SK-N-SH (cell line): ENCODE results near the gene PTPN4.

ENCODE experiments used
- CHD2 ChIP-seq: fragments of 150-350 bp; IDR thresholded peaks from 2 replicates; pipeline ENCODE4 v1.6.1; 2018; ENCODE audit warnings: low read length; ENCODE audit not compliant: partially characterized antibody
- EP300 ChIP-seq, 2 experiments: IDR thresholded peaks; 2 replicates each; pipeline versions ENCODE4 v1.4.0 to v1.6.1; 2012; ENCODE audit warnings: borderline replicate concordance in 1 of 2, low read depth in 1 of 2, low read length in 1 of 2
- FOXM1 ChIP-seq: IDR thresholded peaks from 2 replicates; pipeline ENCODE4 v1.4.0; 2012; ENCODE audit warnings: low read depth, mild to moderate bottlenecking
- GABPA ChIP-seq: IDR thresholded peaks from 2 replicates; pipeline ENCODE4 v1.4.0; 2012; ENCODE audit warnings: low read depth, mild to moderate bottlenecking
- MXI1 ChIP-seq: IDR thresholded peaks from 2 replicates; pipeline ENCODE4 v1.6.1; 2012; ENCODE audit warnings: mild to moderate bottlenecking, low read depth, low read length, improper control_type of control experiment
- NFIC ChIP-seq: IDR thresholded peaks from 2 replicates; pipeline ENCODE4 v1.4.0; 2012; ENCODE audit warnings: borderline replicate concordance
- POLR2AphosphoS5 ChIP-seq: IDR thresholded peaks from 2 replicates; pipeline ENCODE4 v1.6.1; 2012; ENCODE audit warnings: low read depth, low read length
- RFX5 ChIP-seq: IDR thresholded peaks from 2 replicates; pipeline ENCODE4 v1.6.1; 2012; ENCODE audit warnings: mild to moderate bottlenecking, improper control_type of control experiment, low read length
- RXRA ChIP-seq: IDR thresholded peaks from 2 replicates; pipeline ENCODE4 v1.4.0; 2012; ENCODE audit warnings: low read depth, mild to moderate bottlenecking, borderline replicate concordance
- TF ChIP-seq, protein P1 (sequence below): fragments of 200-600 bp; sonication (generic); IDR thresholded peaks from 2 replicates; pipeline ENCODE4 v1.6.1; 2017; ENCODE audit warnings: antibody characterized with exemption, mild to moderate bottlenecking, moderate library complexity
- TF ChIP-seq, protein P2 (sequence below): IDR thresholded peaks from 2 replicates; pipeline ENCODE4 v1.4.0; 2012; ENCODE audit warnings: low read depth, borderline replicate concordance
- TF ChIP-seq, protein P3 (sequence below): IDR thresholded peaks from 2 replicates; pipeline ENCODE4 v1.6.1; 2012; ENCODE audit warnings: mild to moderate bottlenecking, low read depth, low read length, moderate library complexity

DNA sequence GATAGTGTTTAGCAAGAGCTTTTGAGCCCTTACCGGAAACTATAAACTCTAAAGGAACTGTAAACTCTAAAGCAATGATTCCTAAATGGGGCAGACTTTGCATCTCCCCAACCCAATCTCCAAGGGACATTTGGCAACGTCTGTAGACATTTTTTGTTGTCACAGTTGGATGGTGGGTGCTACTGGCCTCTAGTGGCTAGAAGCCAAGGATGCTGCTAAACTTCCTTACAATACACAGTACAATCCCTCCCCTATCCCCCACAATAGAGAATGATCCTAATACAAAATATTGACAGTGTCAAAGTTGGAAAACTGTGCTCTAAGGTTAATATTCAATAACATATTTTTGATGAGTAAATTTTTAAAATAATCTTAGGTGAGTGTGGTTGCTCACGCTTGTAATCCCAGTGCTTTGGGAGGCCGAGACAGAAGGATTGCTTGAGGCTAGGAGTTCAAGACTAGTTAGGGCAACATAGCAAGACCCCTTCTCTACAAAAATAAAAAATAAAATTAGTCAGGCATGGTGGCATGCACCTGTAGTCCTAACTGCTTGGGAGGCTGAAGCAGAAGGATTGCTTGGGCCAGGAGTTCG is 66.7 kb downstream of the PTPN4 start:
- TF ChIP-seq, protein P1, sequence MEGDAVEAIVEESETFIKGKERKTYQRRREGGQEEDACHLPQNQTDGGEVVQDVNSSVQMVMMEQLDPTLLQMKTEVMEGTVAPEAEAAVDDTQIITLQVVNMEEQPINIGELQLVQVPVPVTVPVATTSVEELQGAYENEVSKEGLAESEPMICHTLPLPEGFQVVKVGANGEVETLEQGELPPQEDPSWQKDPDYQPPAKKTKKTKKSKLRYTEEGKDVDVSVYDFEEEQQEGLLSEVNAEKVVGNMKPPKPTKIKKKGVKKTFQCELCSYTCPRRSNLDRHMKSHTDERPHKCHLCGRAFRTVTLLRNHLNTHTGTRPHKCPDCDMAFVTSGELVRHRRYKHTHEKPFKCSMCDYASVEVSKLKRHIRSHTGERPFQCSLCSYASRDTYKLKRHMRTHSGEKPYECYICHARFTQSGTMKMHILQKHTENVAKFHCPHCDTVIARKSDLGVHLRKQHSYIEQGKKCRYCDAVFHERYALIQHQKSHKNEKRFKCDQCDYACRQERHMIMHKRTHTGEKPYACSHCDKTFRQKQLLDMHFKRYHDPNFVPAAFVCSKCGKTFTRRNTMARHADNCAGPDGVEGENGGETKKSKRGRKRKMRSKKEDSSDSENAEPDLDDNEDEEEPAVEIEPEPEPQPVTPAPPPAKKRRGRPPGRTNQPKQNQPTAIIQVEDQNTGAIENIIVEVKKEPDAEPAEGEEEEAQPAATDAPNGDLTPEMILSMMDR: peak; percentile 74
- TF ChIP-seq, protein P2, sequence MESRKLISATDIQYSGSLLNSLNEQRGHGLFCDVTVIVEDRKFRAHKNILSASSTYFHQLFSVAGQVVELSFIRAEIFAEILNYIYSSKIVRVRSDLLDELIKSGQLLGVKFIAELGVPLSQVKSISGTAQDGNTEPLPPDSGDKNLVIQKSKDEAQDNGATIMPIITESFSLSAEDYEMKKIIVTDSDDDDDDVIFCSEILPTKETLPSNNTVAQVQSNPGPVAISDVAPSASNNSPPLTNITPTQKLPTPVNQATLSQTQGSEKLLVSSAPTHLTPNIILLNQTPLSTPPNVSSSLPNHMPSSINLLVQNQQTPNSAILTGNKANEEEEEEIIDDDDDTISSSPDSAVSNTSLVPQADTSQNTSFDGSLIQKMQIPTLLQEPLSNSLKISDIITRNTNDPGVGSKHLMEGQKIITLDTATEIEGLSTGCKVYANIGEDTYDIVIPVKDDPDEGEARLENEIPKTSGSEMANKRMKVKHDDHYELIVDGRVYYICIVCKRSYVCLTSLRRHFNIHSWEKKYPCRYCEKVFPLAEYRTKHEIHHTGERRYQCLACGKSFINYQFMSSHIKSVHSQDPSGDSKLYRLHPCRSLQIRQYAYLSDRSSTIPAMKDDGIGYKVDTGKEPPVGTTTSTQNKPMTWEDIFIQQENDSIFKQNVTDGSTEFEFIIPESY: no peak
- TF ChIP-seq MXI1 (no peak), FOXM1 (no peak), EP300 (IDR thresholded peaks at IDR 0.05; ENCODE audit: borderline replicate concordance in 1 of 2, low read depth in 1 of 2, low read length in 1 of 2) (no peak), CHD2 (no peak), GABPA (no peak), NFIC (no peak), RFX5 (no peak), RXRA (no peak), POLR2AphosphoS5 (no peak)
- TF ChIP-seq, protein P3, sequence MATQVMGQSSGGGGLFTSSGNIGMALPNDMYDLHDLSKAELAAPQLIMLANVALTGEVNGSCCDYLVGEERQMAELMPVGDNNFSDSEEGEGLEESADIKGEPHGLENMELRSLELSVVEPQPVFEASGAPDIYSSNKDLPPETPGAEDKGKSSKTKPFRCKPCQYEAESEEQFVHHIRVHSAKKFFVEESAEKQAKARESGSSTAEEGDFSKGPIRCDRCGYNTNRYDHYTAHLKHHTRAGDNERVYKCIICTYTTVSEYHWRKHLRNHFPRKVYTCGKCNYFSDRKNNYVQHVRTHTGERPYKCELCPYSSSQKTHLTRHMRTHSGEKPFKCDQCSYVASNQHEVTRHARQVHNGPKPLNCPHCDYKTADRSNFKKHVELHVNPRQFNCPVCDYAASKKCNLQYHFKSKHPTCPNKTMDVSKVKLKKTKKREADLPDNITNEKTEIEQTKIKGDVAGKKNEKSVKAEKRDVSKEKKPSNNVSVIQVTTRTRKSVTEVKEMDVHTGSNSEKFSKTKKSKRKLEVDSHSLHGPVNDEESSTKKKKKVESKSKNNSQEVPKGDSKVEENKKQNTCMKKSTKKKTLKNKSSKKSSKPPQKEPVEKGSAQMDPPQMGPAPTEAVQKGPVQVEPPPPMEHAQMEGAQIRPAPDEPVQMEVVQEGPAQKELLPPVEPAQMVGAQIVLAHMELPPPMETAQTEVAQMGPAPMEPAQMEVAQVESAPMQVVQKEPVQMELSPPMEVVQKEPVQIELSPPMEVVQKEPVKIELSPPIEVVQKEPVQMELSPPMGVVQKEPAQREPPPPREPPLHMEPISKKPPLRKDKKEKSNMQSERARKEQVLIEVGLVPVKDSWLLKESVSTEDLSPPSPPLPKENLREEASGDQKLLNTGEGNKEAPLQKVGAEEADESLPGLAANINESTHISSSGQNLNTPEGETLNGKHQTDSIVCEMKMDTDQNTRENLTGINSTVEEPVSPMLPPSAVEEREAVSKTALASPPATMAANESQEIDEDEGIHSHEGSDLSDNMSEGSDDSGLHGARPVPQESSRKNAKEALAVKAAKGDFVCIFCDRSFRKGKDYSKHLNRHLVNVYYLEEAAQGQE: no peak
